HepG2 (cell line): Measurements from ENCODE around the gene NDRG2. TPM values are rescaled to one million over a fixed set of nuclear protein-coding genes. Genes with fewer than 3 reads are reported as not detected.

Experiments
- AGO2 ChIP-seq: fragments of 200-400 bp; formaldehyde crosslinking; optimal IDR thresholded peaks from 2 replicates; pipeline ENCODE3; 2017; ENCODE audit warnings: mild to moderate bottlenecking, low read depth, low read length, moderate library complexity
- DDIT3 ChIP-seq: sonication (generic); formaldehyde crosslinking; IDR thresholded peaks from 2 replicates; pipeline ENCODE4 v1.4.0; 2020; ENCODE audit warnings: mild to moderate bottlenecking, missing genetic modification reagents
- FUBP1 ChIP-seq: sonication (generic); formaldehyde crosslinking; IDR thresholded peaks from 2 replicates; pipeline ENCODE4 v1.5.1; 2020; ENCODE audit warnings: missing genetic modification reagents, mild to moderate bottlenecking, borderline replicate concordance
- HMGA1 ChIP-seq: sonication (generic); formaldehyde crosslinking; conservative IDR thresholded peaks from 2 replicates; pipeline ENCODE4 v1.4.0; 2020; ENCODE audit warnings: missing genetic modification reagents
- IKZF5 ChIP-seq: IDR thresholded peaks from 2 replicates; pipeline ENCODE4 v1.6.1; 2018; ENCODE audit warnings: missing genetic modification reagents, mild to moderate bottlenecking, missing compliant biosample characterization
- MLXIP ChIP-seq: sonication (generic); formaldehyde crosslinking; IDR thresholded peaks from 2 replicates; pipeline ENCODE4 v1.9.0; 2021; ENCODE audit warnings: missing genetic modification reagents, borderline replicate concordance
- PITX1 ChIP-seq: sonication (generic); formaldehyde crosslinking; IDR thresholded peaks from 2 replicates; pipeline ENCODE4 v1.5.1; 2020; ENCODE audit warnings: mild to moderate bottlenecking, missing genetic modification reagents
- PLSCR1 ChIP-seq: sonication (generic); formaldehyde crosslinking; IDR thresholded peaks from 2 replicates; pipeline ENCODE4 v1.5.0; 2020; ENCODE audit warnings: missing genetic modification reagents, mild to moderate bottlenecking, borderline replicate concordance
- PRMT3 ChIP-seq: sonication (generic); formaldehyde crosslinking; IDR thresholded peaks from 2 replicates; pipeline ENCODE4 v1.8.1; 2022; ENCODE audit warnings: low read depth, mild to moderate bottlenecking, moderate library complexity, missing genetic modification reagents, borderline replicate concordance
- PTBP1 ChIP-seq: fragments of 200-400 bp; formaldehyde crosslinking; IDR thresholded peaks from 2 replicates; pipeline ENCODE4 v1.6.1; 2018; ENCODE audit warnings: low read length, low read depth; ENCODE audit not compliant: poor library complexity, severe bottlenecking
- REPIN1 ChIP-seq: sonication (generic); formaldehyde crosslinking; IDR thresholded peaks from 2 replicates; pipeline ENCODE4 v1.8.0; 2022; ENCODE audit warnings: missing genetic modification reagents, low read depth, mild to moderate bottlenecking, borderline replicate concordance
- SKI ChIP-seq: fragments of 450-650 bp; IDR thresholded peaks from one replicate; pipeline ENCODE4 v1.6.1; 2018; ENCODE audit warnings: mild to moderate bottlenecking; ENCODE audit not compliant: partially characterized antibody
- SNAI1 ChIP-seq: sonication (generic); formaldehyde crosslinking; IDR thresholded peaks from 2 replicates; pipeline ENCODE4 v1.5.0; 2020; ENCODE audit warnings: mild to moderate bottlenecking, missing genetic modification reagents, borderline replicate concordance
- SNAPC2 ChIP-seq: sonication (generic); formaldehyde crosslinking; IDR thresholded peaks from 2 replicates; pipeline ENCODE4 v1.8.1; 2022; ENCODE audit warnings: mild to moderate bottlenecking, missing genetic modification reagents
- TIGD3 ChIP-seq: sonication (generic); formaldehyde crosslinking; IDR thresholded peaks from 2 replicates; pipeline ENCODE4 v1.5.1; 2020; ENCODE audit warnings: mild to moderate bottlenecking, missing genetic modification reagents, borderline replicate concordance
- TSC22D2 ChIP-seq: sonication (generic); formaldehyde crosslinking; IDR thresholded peaks from 2 replicates; pipeline ENCODE4 v1.5.1; 2020; ENCODE audit warnings: missing genetic modification reagents, mild to moderate bottlenecking, borderline replicate concordance
- ZNF263 ChIP-seq: sonication (generic); formaldehyde crosslinking; IDR thresholded peaks from 2 replicates; pipeline ENCODE4 v1.4.0; 2020; ENCODE audit warnings: missing genetic modification reagents
- ZNF382 ChIP-seq: sonication (generic); formaldehyde crosslinking; IDR thresholded peaks from 2 replicates; pipeline ENCODE4 v1.5.0; 2020; ENCODE audit warnings: missing genetic modification reagents, mild to moderate bottlenecking, borderline replicate concordance
- ZNF550 ChIP-seq: sonication (generic); formaldehyde crosslinking; IDR thresholded peaks from 2 replicates; pipeline ENCODE4 v1.4.0; 2020; ENCODE audit warnings: mild to moderate bottlenecking, missing genetic modification reagents, borderline replicate concordance
- ZNF75D ChIP-seq: sonication (generic); formaldehyde crosslinking; IDR thresholded peaks from 2 replicates; pipeline ENCODE4 v1.8.1; 2023; ENCODE audit warnings: missing genetic modification reagents, mild to moderate bottlenecking, borderline replicate concordance
- ZSCAN25 ChIP-seq: sonication (generic); formaldehyde crosslinking; IDR thresholded peaks from 2 replicates; pipeline ENCODE4 v1.8.0; 2022; ENCODE audit warnings: mild to moderate bottlenecking, missing genetic modification reagents
- polyA plus RNA-seq, 8 experiments: library from polyadenylated mRNA; depleted of rRNA in 3 of 8; stranded (reverse) in 7 of 8; unstranded in 1 of 8; fragments of >200 nt; fragmentation: Illumina TruSeq in 4 of 8; extraction: Trizol in 4 of 8; gene quantifications; 2 replicates each; pipeline versions ENCODE4 v1.2.1 to v1.2.3, GENCODE V29; 2011 to 2016; ENCODE audit warnings: low read depth in 4 of 8, missing spikeins in 1 of 8, mixed read lengths in 1 of 8; ENCODE audit not compliant: insufficient read depth in 1 of 8
- total RNA-seq, 5 experiments: library from RNA; depleted of rRNA; stranded (reverse); fragments of >200 nt; fragmentation: Illumina TruSeq; extraction: Trizol; gene quantifications; 2 replicates each; pipeline ENCODE4 v1.2.3, GENCODE V29; 2016; ENCODE audit warnings: low read depth in 1 of 5

NDRG2 gene
- total and polyA plus RNA-seq, 2 of the 13 experiments (the other 11 are each of a cell fraction or from before 2014, with no cell fraction given) = 27.2 to 189 TPM

- TF ChIP-seq TIGD3 = no peak; the same call in 1 of the 2 replicates
- no peak for TF ChIP-seq AGO2
- no peak for TF ChIP-seq ZNF263
- no peak for TF ChIP-seq ZNF382 (CRISPR knock-in tag)
- TF ChIP-seq SNAI1 = no peak
- TF ChIP-seq SNAPC2 (CRISPR knock-in tag) = no peak
- TF ChIP-seq TSC22D2 (CRISPR knock-in tag) = no peak
- TF ChIP-seq MLXIP (CRISPR knock-in tag) = no peak
- TF ChIP-seq IKZF5 (CRISPR knock-in tag) = no peak
- no peak for TF ChIP-seq ZNF550 (CRISPR knock-in tag)
- no peak for TF ChIP-seq PTBP1
- no peak for TF ChIP-seq DDIT3 (CRISPR knock-in tag)
- TF ChIP-seq REPIN1 = no peak
- TF ChIP-seq ZNF75D (CRISPR knock-in tag) = no peak
- TF ChIP-seq SKI = peak; percentile 39
- TF ChIP-seq HMGA1 (CRISPR knock-in tag) = no peak
- TF ChIP-seq PRMT3 (CRISPR knock-in tag) = no peak
- no peak for TF ChIP-seq PLSCR1 (CRISPR knock-in tag)
- no peak for TF ChIP-seq PITX1
- TF ChIP-seq ZSCAN25 (CRISPR knock-in tag) = no peak
- TF ChIP-seq FUBP1 (CRISPR knock-in tag) = no peak
Observed at GRCh38 chr14:21070083-21070609, 45.3 kb upstream of the NDRG2 start, which contains the start of gene ARHGEF40 (continued).
